Ascending aorta (tissue), 2 donors: ENCODE results near the gene ANKS3. TPM values are rescaled to one million over a fixed set of nuclear protein-coding genes. Genes with fewer than 3 reads are reported as not detected.
A peak's percentile ranks its signal among the peaks of the same experiment; 100 is the strongest.

ENCODE experiments used
- DNase-seq, 2 donors: peaks; one replicate each; pipeline ENCODE4 v3.0.0-alpha.2; 2019; ENCODE audit warnings: low spot score in 2 of 2
- H3K27ac ChIP-seq, 2 donors: fragments of 200-600 bp; sonication (generic); one replicate each; pipeline ENCODE4 v1.5.1; 2016 to 2017; ENCODE audit warnings: mild to moderate bottlenecking in 1 of 2
- H3K27me3 ChIP-seq: fragments of 200-600 bp; sonication (generic); one replicate; pipeline ENCODE4 v1.5.1; 2017
- H3K36me3 ChIP-seq, 2 donors: fragments of 200-600 bp; sonication (generic); one replicate each; pipeline ENCODE4 v1.5.1; 2016
- H3K4me1 ChIP-seq, 2 donors: fragments of 200-600 bp; sonication (generic); one replicate each; pipeline ENCODE4 v1.5.1; 2016 to 2017; ENCODE audit warnings: mild to moderate bottlenecking in 1 of 2
- H3K4me3 ChIP-seq, 2 donors: fragments of 200-600 bp; sonication (generic); one replicate each; pipeline ENCODE4 v1.5.1; 2016 to 2017; ENCODE audit warnings: mild to moderate bottlenecking in 1 of 2
- H3K9me3 ChIP-seq, 2 donors: fragments of 200-600 bp; sonication (generic); one replicate each; pipeline ENCODE4 v1.5.1; 2016
- intact Hi-C: fragments of 100-400 bp; cut with DNase I; formaldehyde crosslinking; loops from one replicate; pipeline ENCODE4 v1.15.1; 2023
- total RNA-seq: library from RNA; depleted of rRNA; stranded (reverse); fragments of >200 nt; gene quantifications from one replicate; pipeline ENCODE4 v1.1.0, GENCODE V29; 2016
- TF ChIP-seq, protein P1 (sequence below), 3 experiments: fragments of 200-600 bp in 2 of 3; fragments of 450-650 bp in 1 of 3; sonication (generic) in 2 of 3; IDR thresholded peaks; one replicate each; pipeline ENCODE4 v1.5.1; 2016 to 2019; ENCODE audit warnings: antibody characterized with exemption in 3 of 3, mild to moderate bottlenecking in 1 of 3, moderate library complexity in 1 of 3

The ANKS3 gene
- total RNA-seq, 1 donor from 2014 or later, result 55.9 TPM

DNA sequence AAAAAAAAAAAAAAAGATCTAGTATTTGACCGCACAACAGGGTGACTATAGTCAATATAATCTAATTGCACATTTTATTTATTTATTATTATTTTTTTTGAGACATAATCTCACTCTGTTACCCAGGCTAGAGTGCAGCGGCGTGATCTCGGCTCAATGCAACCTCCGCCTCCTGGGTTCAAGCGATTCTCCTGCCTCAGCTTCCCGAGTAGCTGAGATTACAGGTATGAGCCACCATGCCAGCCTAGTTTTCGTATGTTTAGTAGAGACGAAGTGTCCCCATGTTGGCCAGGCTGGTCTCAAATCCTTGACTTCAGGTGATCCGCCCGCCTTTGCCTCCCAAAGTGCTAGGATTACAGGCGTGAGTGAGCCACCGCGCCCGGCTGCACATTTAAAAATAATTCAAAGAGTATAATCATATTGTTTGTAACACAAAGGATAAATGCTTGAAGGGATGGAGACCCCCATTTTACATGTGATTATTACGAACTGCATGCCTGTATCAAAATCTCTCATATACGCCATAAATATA is 794 bp downstream of the ANKS3 start:
- Histone ChIP-seq H3K27ac (peak overlapping the region; percentile 78 to 79), H3K36me3 (peaks cover 17 to 23% of the 10 kb centered on the region in 2 donors), H3K4me1 (peaks cover 0 to 8% of the 10 kb centered on the region in 2 donors), H3K9me3 (no peaks in the 10 kb centered on the region), H3K27me3 (no peaks in the 10 kb centered on the region), H3K4me3 (peak overlapping the region; percentile 78 to 92)
- TF ChIP-seq, protein P1, sequence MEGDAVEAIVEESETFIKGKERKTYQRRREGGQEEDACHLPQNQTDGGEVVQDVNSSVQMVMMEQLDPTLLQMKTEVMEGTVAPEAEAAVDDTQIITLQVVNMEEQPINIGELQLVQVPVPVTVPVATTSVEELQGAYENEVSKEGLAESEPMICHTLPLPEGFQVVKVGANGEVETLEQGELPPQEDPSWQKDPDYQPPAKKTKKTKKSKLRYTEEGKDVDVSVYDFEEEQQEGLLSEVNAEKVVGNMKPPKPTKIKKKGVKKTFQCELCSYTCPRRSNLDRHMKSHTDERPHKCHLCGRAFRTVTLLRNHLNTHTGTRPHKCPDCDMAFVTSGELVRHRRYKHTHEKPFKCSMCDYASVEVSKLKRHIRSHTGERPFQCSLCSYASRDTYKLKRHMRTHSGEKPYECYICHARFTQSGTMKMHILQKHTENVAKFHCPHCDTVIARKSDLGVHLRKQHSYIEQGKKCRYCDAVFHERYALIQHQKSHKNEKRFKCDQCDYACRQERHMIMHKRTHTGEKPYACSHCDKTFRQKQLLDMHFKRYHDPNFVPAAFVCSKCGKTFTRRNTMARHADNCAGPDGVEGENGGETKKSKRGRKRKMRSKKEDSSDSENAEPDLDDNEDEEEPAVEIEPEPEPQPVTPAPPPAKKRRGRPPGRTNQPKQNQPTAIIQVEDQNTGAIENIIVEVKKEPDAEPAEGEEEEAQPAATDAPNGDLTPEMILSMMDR (IDR thresholded peaks at IDR 0.05), result no peak
- DNase-seq, result no peak
- intact Hi-C loops, result no loop called here

DNA sequence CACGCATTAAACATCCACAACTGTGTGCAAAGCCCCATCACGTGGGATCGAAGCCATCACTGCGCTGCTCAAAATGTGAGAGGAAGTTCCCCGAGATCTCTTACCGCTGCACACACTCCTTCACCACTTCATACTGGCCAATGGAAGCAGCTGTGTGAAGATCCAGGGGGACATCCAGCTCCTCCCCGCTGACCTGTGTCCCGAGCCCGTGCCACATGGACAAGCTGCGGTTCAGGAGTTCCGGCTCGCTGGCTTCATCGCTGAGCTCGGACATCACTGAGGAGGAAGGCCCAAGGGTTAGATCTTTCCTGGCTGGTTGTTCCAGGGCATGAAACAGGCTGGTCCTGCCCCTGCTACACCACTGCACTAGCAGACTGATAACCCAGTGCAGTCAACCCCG is 4.2 kb downstream of the ANKS3 start:
- Histone ChIP-seq H3K4me3 (no peak overlapping the region), H3K9me3 (no peaks in the 10 kb centered on the region), H3K27me3 (no peaks in the 10 kb centered on the region), H3K4me1 (peaks cover 0 to 3% of the 10 kb centered on the region in 2 donors), H3K27ac (no peak overlapping the region), H3K36me3 (peaks cover 36 to 44% of the 10 kb centered on the region in 2 donors)
- intact Hi-C loops, result no loop called here
- no peak for DNase-seq
- TF ChIP-seq, protein P1 (IDR thresholded peaks at IDR 0.05), result no peak

DNA sequence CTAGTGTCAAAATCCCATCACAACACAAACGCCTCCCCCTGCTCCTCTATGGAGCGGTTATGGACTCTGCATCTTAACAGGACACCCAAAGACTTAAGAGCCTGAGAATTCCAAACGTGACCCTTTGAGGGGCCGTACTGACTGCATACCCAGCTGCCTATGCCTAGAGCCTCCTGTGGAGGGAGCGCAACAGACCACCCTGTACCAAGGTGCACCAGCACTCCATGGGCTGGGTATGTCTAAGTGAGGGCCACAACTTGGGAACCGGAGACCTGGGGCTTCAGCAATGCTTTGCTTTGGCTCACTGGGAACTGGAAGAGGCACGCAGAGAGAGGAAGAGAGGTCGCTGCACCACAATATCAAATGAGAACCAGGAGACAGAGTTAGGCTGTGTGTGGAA is 5.4 kb downstream of the ANKS3 start:
- TF ChIP-seq, protein P1 (IDR thresholded peaks at IDR 0.05), result no peak
- no peak overlapping the region for H3K27ac ChIP-seq
- peaks cover 36 to 54% of the 10 kb centered on the region in 2 donors for H3K36me3 ChIP-seq

DNA sequence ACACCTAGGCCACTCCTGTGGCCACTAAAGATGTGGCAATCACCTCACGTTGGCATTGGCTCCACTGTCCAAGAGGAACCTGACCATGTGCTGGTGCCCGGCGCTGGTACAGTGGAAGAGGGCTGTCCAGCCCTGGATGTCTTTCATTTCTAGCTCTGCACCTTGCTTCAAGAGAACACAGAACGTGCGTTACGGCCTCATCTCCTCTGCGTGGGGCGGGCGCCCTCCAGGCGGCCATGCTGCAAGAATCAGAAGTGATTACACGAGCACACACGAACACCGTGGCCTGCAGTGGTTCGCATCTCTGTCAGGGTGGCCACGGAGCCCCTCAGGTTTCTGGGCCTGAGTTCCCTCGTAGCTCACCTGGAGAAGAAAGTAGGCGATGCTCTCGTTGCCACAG is 7.5 kb downstream of the ANKS3 start:
- Histone ChIP-seq H3K4me1 (no peaks in the 10 kb centered on the region), H3K4me3 (no peak overlapping the region), H3K36me3 (peaks cover 39 to 69% of the 10 kb centered on the region in 2 donors), H3K27me3 (no peaks in the 10 kb centered on the region), H3K27ac (no peak overlapping the region), H3K9me3 (no peaks in the 10 kb centered on the region)
- no peak for DNase-seq
- TF ChIP-seq, protein P1 (IDR thresholded peaks at IDR 0.05), result no peak
- intact Hi-C loops, result no loop called here

More for the DNA sequence above, 5.4 kb downstream of the ANKS3 start:
- DNase-seq, result no peak
- H3K27me3 ChIP-seq, result no peaks in the 10 kb centered on the region
- no peak overlapping the region for H3K4me3 ChIP-seq
- intact Hi-C loops, result no loop called here
- H3K9me3 ChIP-seq, result no peaks in the 10 kb centered on the region
- H3K4me1 ChIP-seq, result peaks cover 0 to 3% of the 10 kb centered on the region in 2 donors

DNA sequence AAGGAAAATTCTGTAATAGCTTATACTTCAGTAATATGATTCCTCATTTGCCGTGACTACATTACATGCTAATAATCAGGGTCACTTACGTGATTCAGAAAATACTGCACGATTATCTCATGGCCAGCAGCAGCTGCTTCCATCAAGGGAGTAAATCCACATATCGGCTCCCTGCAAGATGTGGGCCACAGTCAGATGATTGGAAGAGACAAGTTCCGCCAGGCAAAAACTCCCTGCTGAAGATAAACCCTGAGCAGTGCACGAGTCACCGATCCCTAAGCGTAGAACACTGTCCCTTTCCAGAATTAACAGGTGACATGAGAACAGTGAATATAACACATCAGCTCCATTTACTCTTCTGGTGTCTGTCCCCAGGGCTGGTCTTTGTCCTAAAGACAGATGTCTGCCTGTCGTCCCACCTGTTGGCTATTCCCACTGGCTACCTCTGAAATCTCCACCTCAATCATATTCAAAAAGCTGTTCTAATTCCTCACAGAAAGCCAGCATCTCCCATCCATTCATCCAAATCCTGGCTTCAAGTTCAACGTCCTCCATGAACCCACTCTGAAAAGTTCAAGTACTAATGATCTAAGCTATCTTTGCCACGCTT is 9.3 kb downstream of the ANKS3 start:
- Histone ChIP-seq H3K9me3 (no peaks in the 10 kb centered on the region), H3K36me3 (peaks cover 37 to 60% of the 10 kb centered on the region in 2 donors), H3K27me3 (no peaks in the 10 kb centered on the region), H3K4me3 (no peak overlapping the region), H3K4me1 (no peaks in the 10 kb centered on the region), H3K27ac (no peak overlapping the region)
- TF ChIP-seq, protein P1 (IDR thresholded peaks at IDR 0.05), result no peak
- intact Hi-C loops, result no loop called here
- DNase-seq, result no peak
